Measurements from ENCODE around the gene PRR5L.

The PRR5L gene

GRCh38 chr11:36436589-36436988 lies 140.5 kb downstream of the PRR5L start:
- DNase-seq (ENCODE audit: low spot score) = no peak

GRCh38 chr11:36437413-36437812 lies 141.3 kb downstream of the PRR5L start:
- no peak for DNase-seq (ENCODE audit: low spot score)

GRCh38 chr11:36438126-36438525 lies 142.0 kb downstream of the PRR5L start:
- DNase-seq (ENCODE audit: low spot score) = no peak

GRCh38 chr11:36441610-36442208 lies 145.6 kb downstream of the PRR5L start:
- no peak for DNase-seq (ENCODE audit: low spot score)

- DNase-seq (ENCODE audit: low spot score) = no peak
These were observed 147.6 kb downstream of the PRR5L start for GRCh38 chr11:36443661-36444060.

- no peak for DNase-seq (ENCODE audit: low spot score)
These were observed 150.0 kb downstream of the PRR5L start for GRCh38 chr11:36446135-36446534.

- no peak for DNase-seq (ENCODE audit: low spot score)
These were observed 151.4 kb downstream of the PRR5L start for GRCh38 chr11:36447514-36447913.

GRCh38 chr11:36447947-36448346 lies 151.9 kb downstream of the PRR5L start:
- DNase-seq (ENCODE audit: low spot score) = no peak

- DNase-seq (ENCODE audit: low spot score) = no peak
These were observed 153.5 kb downstream of the PRR5L start for GRCh38 chr11:36449561-36450096.

- no peak for DNase-seq (ENCODE audit: low spot score)
These were observed 154.1 kb downstream of the PRR5L start for GRCh38 chr11:36450110-36450572.

- DNase-seq (ENCODE audit: low spot score) = no peak
These were observed 155.0 kb downstream of the PRR5L start for GRCh38 chr11:36451045-36451444.

- no peak for DNase-seq (ENCODE audit: low spot score)
These were observed 155.6 kb downstream of the PRR5L start for GRCh38 chr11:36451681-36452080.

- DNase-seq (ENCODE audit: low spot score) = no peak
These were observed 156.3 kb downstream of the PRR5L start for GRCh38 chr11:36452236-36452940.

- no peak for DNase-seq (ENCODE audit: low spot score)
These were observed 156.9 kb downstream of the PRR5L start for GRCh38 chr11:36452961-36453360.

GRCh38 chr11:36453678-36454077 lies 157.6 kb downstream of the PRR5L start:
- DNase-seq (ENCODE audit: low spot score) = no peak

- no peak for DNase-seq (ENCODE audit: low spot score)
These were observed 158.5 kb downstream of the PRR5L start for GRCh38 chr11:36454551-36454940.

GRCh38 chr11:36454941-36455631 lies 159.0 kb downstream of the PRR5L start:
- peak; percentile 34 for DNase-seq (ENCODE audit: low spot score)

GRCh38 chr11:36455658-36456111 lies 159.6 kb downstream of the PRR5L start:
- peak; percentile 59 for DNase-seq (ENCODE audit: low spot score)

GRCh38 chr11:36456156-36456555 lies 160.1 kb downstream of the PRR5L start:
- DNase-seq (ENCODE audit: low spot score) = no peak

GRCh38 chr11:36458129-36458915 lies 162.2 kb downstream of the PRR5L start:
- no peak for DNase-seq (ENCODE audit: low spot score)

- DNase-seq (ENCODE audit: low spot score) = no peak
These were observed 163.0 kb downstream of the PRR5L start for GRCh38 chr11:36459046-36459445.

- DNase-seq (ENCODE audit: low spot score) = no peak
These were observed 164.1 kb downstream of the PRR5L start for GRCh38 chr11:36460220-36460619.

All from putamen (tissue), 1 donor.